NCI-H146 (cell line): Measurements from ENCODE around the gene THUMPD3.

ENCODE experiments used
- DNase-seq: peaks from one replicate; lab custom pipeline; 2025; lab: John Stamatoyannopoulos, UW

The THUMPD3 gene

GRCh38 chr3:9416139-9416780, 53.4 kb downstream of the THUMPD3 start:
- DNase-seq, result no peak

GRCh38 chr3:9420850-9421549, 58.1 kb downstream of the THUMPD3 start:
- DNase-seq, result no peak

- DNase-seq, result peak; percentile 83
Measured at GRCh38 chr3:9422712-9423424, 60.0 kb downstream of the THUMPD3 start.

GRCh38 chr3:9428411-9428810, 65.6 kb downstream of the THUMPD3 start:
- DNase-seq, result no peak

- DNase-seq, result no peak
Measured at GRCh38 chr3:9430733-9431132, 67.9 kb downstream of the THUMPD3 start.

- DNase-seq, result no peak
Measured at GRCh38 chr3:9433627-9434521, 71.0 kb downstream of the THUMPD3 start.

- DNase-seq, result no peak
Measured at GRCh38 chr3:9435316-9435715, 72.5 kb downstream of the THUMPD3 start.
